Activated T-cell treated with anti-CD3 and anti-CD28 coated beads, Interleukin-2, amount 50 U/mL, for 24 hours (primary cell): ENCODE data around the gene CHST9.

Experiments
- DNase-seq: peaks from one replicate; pipeline ENCODE4 v3.0.0-alpha.2; 2020
- H3K27ac Mint-ChIP-seq: 2 replicates; pipeline ENCODE4 v1.8.0; 2020; ENCODE audit warnings: mild to moderate bottlenecking, mixed read lengths
- H3K27me3 Mint-ChIP-seq: 2 replicates; pipeline ENCODE4 v1.8.0; 2020; ENCODE audit warnings: mixed read lengths
- H3K36me3 Mint-ChIP-seq: 2 replicates; pipeline ENCODE4 v1.8.0; 2020; ENCODE audit warnings: low read depth, mixed read lengths
- H3K4me1 Mint-ChIP-seq: 2 replicates; pipeline ENCODE4 v1.8.0; 2020; ENCODE audit warnings: low read depth, mixed read lengths
- H3K4me3 Mint-ChIP-seq: 2 replicates; pipeline ENCODE4 v1.8.0; 2020; ENCODE audit warnings: mild to moderate bottlenecking, moderate library complexity, mixed read lengths
- H3K9me3 Mint-ChIP-seq: 2 replicates; pipeline ENCODE4 v1.8.0; 2020; ENCODE audit warnings: mixed read lengths

CHST9 gene

GRCh38 chr18:27141876-27142275 is 43.2 kb downstream of the CHST9 start:
- Mint-ChIP-seq H3K27ac (no peak overlapping the region), H3K36me3 (no peaks in the 10 kb centered on the region), H3K9me3 (peaks cover 6% of the 10 kb centered on the region), H3K4me1 (no peaks in the 10 kb centered on the region), H3K4me3 (no peak overlapping the region), H3K27me3 (no peaks in the 10 kb centered on the region)
- no peak for DNase-seq

- Mint-ChIP-seq H3K27me3 (no peaks in the 10 kb centered on the region), H3K4me1 (no peaks in the 10 kb centered on the region), H3K27ac (no peak overlapping the region), H3K36me3 (no peaks in the 10 kb centered on the region), H3K4me3 (no peak overlapping the region), H3K9me3 (no peaks in the 10 kb centered on the region)
- DNase-seq, result no peak
Observed at GRCh38 chr18:27138079-27138478, 47.0 kb downstream of the CHST9 start.

GRCh38 chr18:27136208-27136535 is 48.9 kb downstream of the CHST9 start:
- Mint-ChIP-seq H3K36me3 (no peaks in the 10 kb centered on the region), H3K4me3 (no peak overlapping the region), H3K9me3 (no peaks in the 10 kb centered on the region), H3K27ac (no peak overlapping the region), H3K27me3 (no peaks in the 10 kb centered on the region), H3K4me1 (no peaks in the 10 kb centered on the region)
- DNase-seq, result no peak

- Mint-ChIP-seq H3K27me3 (no peaks in the 10 kb centered on the region), H3K4me1 (no peaks in the 10 kb centered on the region), H3K4me3 (no peak overlapping the region), H3K27ac (no peak overlapping the region), H3K36me3 (no peaks in the 10 kb centered on the region), H3K9me3 (no peaks in the 10 kb centered on the region)
- DNase-seq, result no peak
Observed at GRCh38 chr18:27135504-27136207, 49.5 kb downstream of the CHST9 start.

- Mint-ChIP-seq H3K4me1 (no peaks in the 10 kb centered on the region), H3K27ac (no peak overlapping the region), H3K4me3 (no peak overlapping the region), H3K9me3 (peaks cover 2% of the 10 kb centered on the region), H3K36me3 (no peaks in the 10 kb centered on the region), H3K27me3 (no peaks in the 10 kb centered on the region)
- DNase-seq, result no peak
Observed at GRCh38 chr18:27130065-27130630, 55.0 kb downstream of the CHST9 start.

GRCh38 chr18:27124196-27124595 is 60.9 kb downstream of the CHST9 start:
- peaks cover 5% of the 10 kb centered on the region for H3K9me3 Mint-ChIP-seq
- no peaks in the 10 kb centered on the region for H3K27me3 Mint-ChIP-seq
- DNase-seq, result no peak
- H3K36me3 Mint-ChIP-seq, result no peaks in the 10 kb centered on the region
- no peaks in the 10 kb centered on the region for H3K4me1 Mint-ChIP-seq
- no peak overlapping the region for H3K27ac Mint-ChIP-seq
- no peak overlapping the region for H3K4me3 Mint-ChIP-seq

- H3K27me3 Mint-ChIP-seq, result no peaks in the 10 kb centered on the region
- H3K4me1 Mint-ChIP-seq, result no peaks in the 10 kb centered on the region
- H3K27ac Mint-ChIP-seq, result no peak overlapping the region
- peaks cover 5% of the 10 kb centered on the region for H3K9me3 Mint-ChIP-seq
- H3K36me3 Mint-ChIP-seq, result no peaks in the 10 kb centered on the region
- H3K4me3 Mint-ChIP-seq, result no peak overlapping the region
- DNase-seq, result no peak
Observed at GRCh38 chr18:27121108-27121507, 64.0 kb downstream of the CHST9 start.

- Mint-ChIP-seq H3K4me3 (no peak overlapping the region), H3K27ac (no peak overlapping the region), H3K27me3 (no peaks in the 10 kb centered on the region), H3K9me3 (peaks cover 5% of the 10 kb centered on the region), H3K36me3 (no peaks in the 10 kb centered on the region), H3K4me1 (no peaks in the 10 kb centered on the region)
- no peak for DNase-seq
Observed at GRCh38 chr18:27120246-27120645, 64.9 kb downstream of the CHST9 start.

GRCh38 chr18:27118973-27119372 is 66.1 kb downstream of the CHST9 start:
- no peaks in the 10 kb centered on the region for H3K36me3 Mint-ChIP-seq
- H3K4me3 Mint-ChIP-seq, result no peak overlapping the region
- H3K9me3 Mint-ChIP-seq, result peaks cover 5% of the 10 kb centered on the region
- no peaks in the 10 kb centered on the region for H3K27me3 Mint-ChIP-seq
- H3K4me1 Mint-ChIP-seq, result no peaks in the 10 kb centered on the region
- DNase-seq, result no peak
- no peak overlapping the region for H3K27ac Mint-ChIP-seq

- no peak overlapping the region for H3K4me3 Mint-ChIP-seq
- H3K27ac Mint-ChIP-seq, result no peak overlapping the region
- peaks cover 5% of the 10 kb centered on the region for H3K9me3 Mint-ChIP-seq
- DNase-seq, result no peak
- no peaks in the 10 kb centered on the region for H3K36me3 Mint-ChIP-seq
- no peaks in the 10 kb centered on the region for H3K27me3 Mint-ChIP-seq
- H3K4me1 Mint-ChIP-seq, result no peaks in the 10 kb centered on the region
Observed at GRCh38 chr18:27114842-27115241, 70.3 kb downstream of the CHST9 start.

GRCh38 chr18:27113358-27113757 is 71.8 kb downstream of the CHST9 start:
- H3K27me3 Mint-ChIP-seq, result no peaks in the 10 kb centered on the region
- H3K9me3 Mint-ChIP-seq, result peaks cover 5% of the 10 kb centered on the region
- no peaks in the 10 kb centered on the region for H3K36me3 Mint-ChIP-seq
- H3K4me3 Mint-ChIP-seq, result no peak overlapping the region
- no peak overlapping the region for H3K27ac Mint-ChIP-seq
- no peaks in the 10 kb centered on the region for H3K4me1 Mint-ChIP-seq
- no peak for DNase-seq

- H3K9me3 Mint-ChIP-seq, result peaks cover 7% of the 10 kb centered on the region
- DNase-seq, result no peak
- no peaks in the 10 kb centered on the region for H3K36me3 Mint-ChIP-seq
- H3K27me3 Mint-ChIP-seq, result no peaks in the 10 kb centered on the region
- no peak overlapping the region for H3K27ac Mint-ChIP-seq
- no peaks in the 10 kb centered on the region for H3K4me1 Mint-ChIP-seq
- no peak overlapping the region for H3K4me3 Mint-ChIP-seq
Observed at GRCh38 chr18:27110319-27110718, 74.8 kb downstream of the CHST9 start.

GRCh38 chr18:27109451-27109850 is 75.7 kb downstream of the CHST9 start:
- no peaks in the 10 kb centered on the region for H3K4me1 Mint-ChIP-seq

GRCh38 chr18:27108842-27109241 is 76.3 kb downstream of the CHST9 start:
- Mint-ChIP-seq H3K27me3 (no peaks in the 10 kb centered on the region), H3K36me3 (no peaks in the 10 kb centered on the region), H3K4me1 (no peaks in the 10 kb centered on the region)

More at GRCh38 chr18:27109451-27109850, 75.7 kb downstream of the CHST9 start:
- Mint-ChIP-seq H3K9me3 (peaks cover 5% of the 10 kb centered on the region), H3K27ac (no peak overlapping the region), H3K4me3 (no peak overlapping the region), H3K27me3 (no peaks in the 10 kb centered on the region), H3K36me3 (no peaks in the 10 kb centered on the region)
- no peak for DNase-seq

GRCh38 chr18:27104743-27105142 is 80.4 kb downstream of the CHST9 start:
- DNase-seq, result no peak
- Mint-ChIP-seq H3K27me3 (no peaks in the 10 kb centered on the region), H3K27ac (no peak overlapping the region), H3K9me3 (peaks cover 15% of the 10 kb centered on the region), H3K4me3 (no peak overlapping the region), H3K4me1 (no peaks in the 10 kb centered on the region), H3K36me3 (no peaks in the 10 kb centered on the region)

More at GRCh38 chr18:27108842-27109241, 76.3 kb downstream of the CHST9 start:
- H3K27ac Mint-ChIP-seq, result no peak overlapping the region
- DNase-seq, result no peak
- peaks cover 8% of the 10 kb centered on the region for H3K9me3 Mint-ChIP-seq
- H3K4me3 Mint-ChIP-seq, result no peak overlapping the region
